Stimulated activated CD4-positive, alpha-beta T cell treated with anti-CD3 and anti-CD28 coated beads, Interleukin-15, amount 100 ng/mL, for 24 hours (primary cell): Measurements from ENCODE around the gene SP140L.
"Not testable (repeated sequence)": the region's sequence is repeated elsewhere in the genome, so short reads cannot be mapped to it uniquely, and the experiment has no call there.

ENCODE experiments used
- DNase-seq: peaks from one replicate; pipeline ENCODE4 v3.0.0-alpha.2; 2020

SP140L gene

GRCh38 chr2:230324503-230324902 is 2.5 kb upstream of the SP140L start:
- no peak for DNase-seq

- no peak for DNase-seq
These were observed 1.4 kb upstream of the SP140L start for GRCh38 chr2:230325316-230326243.

GRCh38 chr2:230327418-230328154 is 593 bp downstream of the SP140L start:
- peak; percentile 36 for DNase-seq

GRCh38 chr2:230328155-230328458 is 1.1 kb downstream of the SP140L start:
- no peak for DNase-seq

- DNase-seq = no peak
These were observed 3.1 kb downstream of the SP140L start for GRCh38 chr2:230329946-230330605.

GRCh38 chr2:230330725-230331124 is 3.7 kb downstream of the SP140L start:
- no peak for DNase-seq

- no peak for DNase-seq
These were observed 8.5 kb downstream of the SP140L start for GRCh38 chr2:230335461-230335863.

GRCh38 chr2:230335864-230336506 is 9.0 kb downstream of the SP140L start:
- no peak for DNase-seq

- DNase-seq = not testable (repeated sequence)
These were observed 15.0 kb downstream of the SP140L start for GRCh38 chr2:230341936-230342528.

GRCh38 chr2:230343041-230343624 is 16.1 kb downstream of the SP140L start:
- DNase-seq = not testable (repeated sequence)

GRCh38 chr2:230343747-230344146 is 16.8 kb downstream of the SP140L start:
- no peak for DNase-seq

GRCh38 chr2:230346465-230346864 is 19.5 kb downstream of the SP140L start:
- DNase-seq = no peak

- DNase-seq = peak; percentile 27
These were observed 20.0 kb downstream of the SP140L start for GRCh38 chr2:230346921-230347533.

GRCh38 chr2:230347659-230348305 is 20.8 kb downstream of the SP140L start:
- peak; percentile 56 for DNase-seq

GRCh38 chr2:230348787-230349186 is 21.8 kb downstream of the SP140L start:
- DNase-seq = no peak

- no peak for DNase-seq
These were observed 29.1 kb downstream of the SP140L start for GRCh38 chr2:230356084-230356483.

- DNase-seq = no peak
These were observed 31.3 kb downstream of the SP140L start for GRCh38 chr2:230358305-230358704.

- no peak for DNase-seq
These were observed 33.0 kb downstream of the SP140L start for GRCh38 chr2:230360028-230360427.

- no peak for DNase-seq
These were observed 35.2 kb downstream of the SP140L start for GRCh38 chr2:230362030-230362691.

GRCh38 chr2:230382108-230382507 is 55.1 kb downstream of the SP140L start:
- no peak for DNase-seq

- no peak for DNase-seq
These were observed 56.5 kb downstream of the SP140L start for GRCh38 chr2:230383453-230383852.
